PFSK-1 (cell line): ENCODE measurements around the gene SUPT7L.

Source experiments
- FOXP2 ChIP-seq: optimal IDR thresholded peaks from 2 replicates; pipeline ENCODE3; 2011; ENCODE audit warnings: borderline replicate concordance, control low read depth, inconsistent platforms; ENCODE audit not compliant: insufficient read depth; ENCODE audit errors: extremely low read length, extremely low read depth
- POLR2AphosphoS5 ChIP-seq: IDR thresholded peaks from 2 replicates; pipeline ENCODE4 v1.6.1; 2012; ENCODE audit warnings: low read depth, mild to moderate bottlenecking, control low read depth, low read length, moderate library complexity
- SIN3A ChIP-seq: IDR thresholded peaks from 2 replicates; pipeline ENCODE4 v1.6.1; 2012; ENCODE audit warnings: mild to moderate bottlenecking, low read length, moderate library complexity, borderline replicate concordance; ENCODE audit not compliant: insufficient read depth
- TAF1 ChIP-seq: IDR thresholded peaks from 2 replicates; pipeline ENCODE4 v1.6.1; 2012; ENCODE audit warnings: low read length, control low read depth, borderline replicate concordance; ENCODE audit not compliant: insufficient read depth
- TF ChIP-seq, protein P1 (sequence below), 2 experiments: IDR thresholded peaks; 2 replicates each; pipeline versions ENCODE4 v1.6.1 to v1.8.0; 2011 to 2012; ENCODE audit warnings: low read depth in 2 of 2, low read length in 2 of 2, control low read depth in 1 of 2, inconsistent platforms in 1 of 2, mild to moderate bottlenecking in 1 of 2, moderate library complexity in 1 of 2; ENCODE audit not compliant: insufficient read depth in 1 of 2

Gene SUPT7L

DNA sequence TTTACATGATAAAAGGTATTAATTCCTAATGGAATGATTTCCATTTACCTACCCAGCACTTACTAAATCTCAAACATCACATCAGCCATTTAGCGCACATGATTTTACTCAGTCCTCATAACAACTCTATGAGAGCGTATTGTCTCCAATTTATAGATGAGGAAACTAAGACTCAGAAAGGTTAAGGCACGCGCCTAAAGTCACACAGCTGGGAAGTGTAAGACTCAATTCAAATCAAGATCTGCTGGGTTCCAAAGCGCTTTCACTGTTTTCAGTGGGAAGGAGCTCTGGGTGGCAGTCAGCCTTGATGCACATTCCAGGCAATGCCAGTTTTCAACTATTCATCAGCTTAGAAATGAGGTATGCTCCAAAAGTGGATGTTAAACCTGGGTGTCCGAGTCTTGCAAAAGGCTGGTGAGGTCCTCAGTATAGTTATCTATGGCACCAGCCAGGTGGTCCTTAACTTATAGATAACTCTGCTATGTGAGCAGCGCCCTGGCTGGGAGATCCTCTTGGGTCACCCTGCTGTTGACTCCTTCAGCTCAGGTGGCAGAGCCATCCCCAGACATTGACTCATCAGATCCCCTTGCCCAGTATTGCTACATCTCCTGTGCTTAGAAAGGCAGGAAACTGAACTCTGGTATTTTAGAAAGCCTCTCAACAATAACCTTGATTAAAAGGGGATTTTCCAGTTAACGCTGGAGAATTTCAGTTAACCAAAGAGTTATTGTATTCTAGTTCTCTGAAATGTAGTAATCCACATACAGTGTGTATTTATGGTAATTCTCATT is 47.4 kb upstream of the SUPT7L start:
- TF ChIP-seq FOXP2 = no peak
- no peak for TF ChIP-seq POLR2AphosphoS5
- TF ChIP-seq TAF1 = no peak
- no peak for TF ChIP-seq SIN3A
- TF ChIP-seq, protein P1, sequence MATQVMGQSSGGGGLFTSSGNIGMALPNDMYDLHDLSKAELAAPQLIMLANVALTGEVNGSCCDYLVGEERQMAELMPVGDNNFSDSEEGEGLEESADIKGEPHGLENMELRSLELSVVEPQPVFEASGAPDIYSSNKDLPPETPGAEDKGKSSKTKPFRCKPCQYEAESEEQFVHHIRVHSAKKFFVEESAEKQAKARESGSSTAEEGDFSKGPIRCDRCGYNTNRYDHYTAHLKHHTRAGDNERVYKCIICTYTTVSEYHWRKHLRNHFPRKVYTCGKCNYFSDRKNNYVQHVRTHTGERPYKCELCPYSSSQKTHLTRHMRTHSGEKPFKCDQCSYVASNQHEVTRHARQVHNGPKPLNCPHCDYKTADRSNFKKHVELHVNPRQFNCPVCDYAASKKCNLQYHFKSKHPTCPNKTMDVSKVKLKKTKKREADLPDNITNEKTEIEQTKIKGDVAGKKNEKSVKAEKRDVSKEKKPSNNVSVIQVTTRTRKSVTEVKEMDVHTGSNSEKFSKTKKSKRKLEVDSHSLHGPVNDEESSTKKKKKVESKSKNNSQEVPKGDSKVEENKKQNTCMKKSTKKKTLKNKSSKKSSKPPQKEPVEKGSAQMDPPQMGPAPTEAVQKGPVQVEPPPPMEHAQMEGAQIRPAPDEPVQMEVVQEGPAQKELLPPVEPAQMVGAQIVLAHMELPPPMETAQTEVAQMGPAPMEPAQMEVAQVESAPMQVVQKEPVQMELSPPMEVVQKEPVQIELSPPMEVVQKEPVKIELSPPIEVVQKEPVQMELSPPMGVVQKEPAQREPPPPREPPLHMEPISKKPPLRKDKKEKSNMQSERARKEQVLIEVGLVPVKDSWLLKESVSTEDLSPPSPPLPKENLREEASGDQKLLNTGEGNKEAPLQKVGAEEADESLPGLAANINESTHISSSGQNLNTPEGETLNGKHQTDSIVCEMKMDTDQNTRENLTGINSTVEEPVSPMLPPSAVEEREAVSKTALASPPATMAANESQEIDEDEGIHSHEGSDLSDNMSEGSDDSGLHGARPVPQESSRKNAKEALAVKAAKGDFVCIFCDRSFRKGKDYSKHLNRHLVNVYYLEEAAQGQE (IDR thresholded peaks at IDR 0.05; ENCODE audit: insufficient read depth in 1 of 2, low read depth in 2 of 2, low read length in 2 of 2) = no peak

DNA sequence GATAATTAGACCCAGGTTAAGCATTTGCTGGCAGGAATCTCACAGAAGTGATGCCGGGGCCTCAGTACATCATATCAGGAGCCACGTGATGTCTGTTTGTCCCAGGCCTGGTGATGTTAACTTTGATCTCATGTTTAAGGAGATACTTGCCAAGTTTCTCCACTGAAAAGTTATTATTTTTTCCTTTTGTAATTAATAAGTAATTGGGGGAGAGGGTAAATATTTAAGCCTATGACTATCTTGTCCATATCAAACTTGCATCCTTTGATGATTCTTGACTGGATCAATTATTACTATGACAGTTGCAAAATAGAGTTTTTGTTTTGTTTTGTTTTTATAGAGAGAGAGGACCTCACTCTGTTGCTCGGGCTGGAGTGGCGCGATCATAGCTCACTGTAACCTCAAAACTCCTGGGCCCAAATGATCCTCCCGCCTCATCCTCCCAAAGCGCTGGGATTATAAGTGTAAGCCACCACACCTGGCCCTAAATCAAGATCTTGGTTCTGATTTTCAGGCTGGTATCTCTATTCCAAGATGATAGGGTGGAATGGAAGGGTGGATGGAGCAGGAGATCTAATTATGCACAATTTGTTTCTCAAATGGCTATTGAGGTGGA is 46.7 kb upstream of the SUPT7L start:
- TF ChIP-seq, protein P1 (IDR thresholded peaks at IDR 0.05; ENCODE audit: insufficient read depth in 1 of 2, low read depth in 2 of 2, low read length in 2 of 2) = no peak
- TF ChIP-seq SIN3A (no peak), POLR2AphosphoS5 (no peak), TAF1 (no peak), FOXP2 (no peak)

DNA sequence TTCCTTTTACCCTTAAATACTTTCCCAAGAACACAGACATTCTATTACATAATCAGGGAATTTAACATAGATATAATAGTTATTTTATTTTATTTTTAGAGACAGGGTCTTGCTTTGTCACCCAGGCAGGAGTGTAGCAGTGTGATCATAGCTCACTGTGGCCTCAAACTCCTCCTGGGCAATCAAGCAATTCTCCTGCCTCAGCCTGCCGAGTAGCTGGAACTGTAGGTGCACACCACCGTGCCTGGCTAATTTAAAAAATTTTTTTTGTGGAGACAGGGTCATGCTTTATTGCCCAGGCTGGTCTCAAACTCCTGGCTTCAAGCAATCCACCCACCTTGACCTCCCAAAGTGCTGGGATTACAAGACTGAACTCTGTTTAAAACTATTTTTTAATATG is 45.9 kb upstream of the SUPT7L start:
- TF ChIP-seq POLR2AphosphoS5 = no peak
- no peak for TF ChIP-seq SIN3A
- TF ChIP-seq FOXP2 = no peak
- TF ChIP-seq, protein P1 (IDR thresholded peaks at IDR 0.05; ENCODE audit: insufficient read depth in 1 of 2, low read depth in 2 of 2, low read length in 2 of 2) = no peak

DNA sequence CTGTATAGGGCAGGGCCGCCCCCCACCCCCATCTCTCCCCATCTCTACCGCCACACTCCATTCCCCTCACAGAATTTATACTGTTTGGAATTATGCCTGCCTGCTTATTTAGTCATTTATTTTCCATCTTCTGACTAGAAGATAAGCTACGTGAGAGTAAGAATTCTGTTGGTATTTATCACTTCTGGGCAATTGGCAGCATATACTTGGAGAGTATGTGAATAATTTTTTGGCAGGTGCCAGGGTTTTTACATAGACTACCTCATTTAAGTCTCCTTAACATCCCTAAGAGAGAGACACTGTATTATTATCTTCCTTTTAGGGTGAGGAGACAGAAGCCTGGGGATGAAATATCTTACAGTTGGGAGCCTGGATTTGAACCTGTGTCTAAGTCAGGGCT is 45.3 kb upstream of the SUPT7L start:
- TF ChIP-seq FOXP2 (no peak), TAF1 (no peak), SIN3A (no peak), POLR2AphosphoS5 (no peak)
- TF ChIP-seq, protein P1 (IDR thresholded peaks at IDR 0.05; ENCODE audit: insufficient read depth in 1 of 2, low read depth in 2 of 2, low read length in 2 of 2) = no peak

DNA sequence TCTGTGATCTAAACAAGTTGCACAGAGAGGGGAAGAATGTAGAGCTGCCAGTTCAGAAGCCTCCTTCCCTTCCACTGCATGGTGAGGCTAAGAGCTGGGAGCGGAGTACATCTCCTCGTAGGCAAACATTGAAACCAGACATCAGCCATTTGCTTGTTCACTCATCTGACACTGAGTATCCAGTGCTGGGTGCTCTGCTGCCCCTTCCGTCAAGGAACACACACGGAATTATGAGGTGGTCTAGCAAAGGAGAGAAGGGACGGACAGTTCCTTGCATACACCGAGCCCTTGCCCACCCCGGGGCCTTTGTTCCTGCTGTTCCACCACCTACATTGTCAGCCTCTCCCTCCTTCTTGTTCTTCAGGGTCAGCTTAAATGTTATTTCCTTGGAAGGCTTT is 44.8 kb upstream of the SUPT7L start:
- TF ChIP-seq, protein P1 (IDR thresholded peaks at IDR 0.05; ENCODE audit: insufficient read depth in 1 of 2, low read depth in 2 of 2, low read length in 2 of 2) = no peak
